ENCODE results near the gene RALGPS2. TPM values are rescaled to one million over a fixed set of nuclear protein-coding genes. Genes with fewer than 3 reads are reported as not detected.

The RALGPS2 gene
- total and polyA plus RNA-seq, 2 experiments from 2014 or later: 8.1 to 31.2 TPM

- TF ChIP-seq ZNF462 (CRISPR knock-in tag; IDR thresholded peaks at IDR 0.05): no peak
- no peak for TF ChIP-seq ZNF331 (CRISPR knock-in tag; IDR thresholded peaks at IDR 0.05; ENCODE audit: low read depth)
- TF ChIP-seq NANOG (IDR thresholded peaks at IDR 0.05; ENCODE audit: borderline replicate concordance): no peak
- TF ChIP-seq STAT1 (IDR thresholded peaks at IDR 0.05; ENCODE audit: unreplicated experiment): no peak
- no peak for TF ChIP-seq EZH2 (IDR thresholded peaks at IDR 0.05; ENCODE audit: low read depth, unreplicated experiment)
- no peak for TF ChIP-seq CREB1 (CRISPR knock-in tag; IDR thresholded peaks at IDR 0.05; ENCODE audit: low read depth)
- no peak for TF ChIP-seq ETS1 (IDR thresholded peaks at IDR 0.05)
Measured at GRCh38 chr1:178941261-178941689, 216.2 kb downstream of the RALGPS2 start (continued).

GRCh38 chr1:178941849-178942248 lies 216.8 kb downstream of the RALGPS2 start:
- Histone ChIP-seq H3K79me2 (replicated peaks; ENCODE audit: insufficient read depth) (no peaks in the 10 kb centered on the region), H3K27ac (ENCODE audit: low read depth) (no peak overlapping the region), H3K4me2 (no peak overlapping the region), H3K36me3 (ENCODE audit: insufficient read depth) (no peaks in the 10 kb centered on the region), H3K4me1 (ENCODE audit: insufficient read depth) (peaks cover 6% of the 10 kb centered on the region), H4K20me1 (replicated peaks; ENCODE audit: insufficient read depth) (no peaks in the 10 kb centered on the region), H3K4me3 (no peak overlapping the region), H2AFZ (no peak overlapping the region; the same call in 1 of the 2 replicates), H3F3A (replicated peaks; ENCODE audit: low read depth) (no peaks in the 10 kb centered on the region), H3K27me3 (ENCODE audit: insufficient read depth) (no peaks in the 10 kb centered on the region), H3K9me2 (ENCODE audit: insufficient read depth) (no peaks in the 10 kb centered on the region)
- no peaks in the 10 kb centered on the region for H3K9me3 Mint-ChIP-seq
- no peak for DNase-seq (ENCODE audit: low spot score)
- H3K27ac Mint-ChIP-seq: no peak overlapping the region
- H3K4me3 Mint-ChIP-seq: no peak overlapping the region
- no peak for ATAC-seq
- no peaks in the 10 kb centered on the region for H3K36me3 Mint-ChIP-seq (ENCODE audit: low read depth)
- peaks cover 7% of the 10 kb centered on the region for H3K27me3 Mint-ChIP-seq (ENCODE audit: insufficient read depth, low read depth, poor library complexity)
- peaks cover 17% of the 10 kb centered on the region for H3K4me1 Mint-ChIP-seq
- TF ChIP-seq ETS1 (IDR thresholded peaks at IDR 0.05) (no peak), CTCF (conservative IDR thresholded peaks at IDR 0.05; ENCODE audit: low read depth in 2 of 2) (no peak), EZH2 (IDR thresholded peaks at IDR 0.05; ENCODE audit: low read depth, unreplicated experiment) (no peak), STAT1 (IDR thresholded peaks at IDR 0.05; ENCODE audit: unreplicated experiment) (no peak), ZNF331 (CRISPR knock-in tag; IDR thresholded peaks at IDR 0.05; ENCODE audit: low read depth) (no peak), EZH2phosphoT487 (IDR thresholded peaks at IDR 0.05; ENCODE audit: unreplicated experiment) (no peak), CREB1 (CRISPR knock-in tag; IDR thresholded peaks at IDR 0.05; ENCODE audit: low read depth) (no peak)

All from GM23338 (cell line).